Trophoblast cell (in vitro differentiated cells and primary cell): ENCODE results near the gene BABAM2.

ENCODE experiments used
- DNase-seq, 2 donors: peaks; one replicate each; pipeline ENCODE4 v3.0.0-alpha.2; 2016
- H2AFZ ChIP-seq: 2 replicates; pipeline ENCODE4 v1.6.1; 2013; ENCODE audit warnings: low read length, moderate library complexity, mild to moderate bottlenecking; ENCODE audit not compliant: insufficient read depth, poor library complexity
- H2AK5ac ChIP-seq: 2 replicates; pipeline ENCODE4 v1.6.1; 2013; ENCODE audit warnings: mild to moderate bottlenecking, low read length
- H2BK120ac ChIP-seq: 2 replicates; pipeline ENCODE4 v1.6.1; 2013; ENCODE audit warnings: low read length, mild to moderate bottlenecking, moderate library complexity; ENCODE audit not compliant: insufficient read depth, poor library complexity
- H2BK12ac ChIP-seq: 2 replicates; pipeline ENCODE4 v1.6.1; 2013; ENCODE audit warnings: mild to moderate bottlenecking, low read length, moderate library complexity
- H2BK5ac ChIP-seq: 2 replicates; pipeline ENCODE4 v1.6.1; 2013; ENCODE audit warnings: low read length, low read depth, moderate library complexity, mild to moderate bottlenecking; ENCODE audit not compliant: poor library complexity
- H3K14ac ChIP-seq: 2 replicates; pipeline ENCODE4 v1.6.1; 2013; ENCODE audit warnings: mild to moderate bottlenecking, low read length
- H3K18ac ChIP-seq: 2 replicates; pipeline ENCODE4 v1.6.1; 2013; ENCODE audit warnings: mild to moderate bottlenecking, low read length
- H3K23ac ChIP-seq: 2 replicates; pipeline ENCODE4 v1.6.1; 2013; ENCODE audit warnings: low read length
- H3K27ac ChIP-seq: 2 replicates; pipeline ENCODE4 v1.5.1; 2013; ENCODE audit warnings: low read depth, mild to moderate bottlenecking, inconsistent platforms, low read length, moderate library complexity
- H3K27me3 ChIP-seq: 2 replicates; pipeline ENCODE4 v1.6.1; 2013; ENCODE audit warnings: inconsistent platforms, mild to moderate bottlenecking, low read length, moderate library complexity; ENCODE audit not compliant: insufficient read depth
- H3K36me3 ChIP-seq, 2 experiments: 1 replicate in 1 of 2; 2 replicates in 1 of 2; pipeline ENCODE4 v1.6.1; 2013; ENCODE audit warnings: low read length in 2 of 2, mild to moderate bottlenecking in 2 of 2, moderate library complexity in 1 of 2; ENCODE audit not compliant: insufficient read depth in 2 of 2, control insufficient read depth in 1 of 2
- H3K4ac ChIP-seq: 2 replicates; pipeline ENCODE4 v1.6.1; 2013; ENCODE audit warnings: low read depth, mild to moderate bottlenecking, low read length, moderate library complexity
- H3K4me1 ChIP-seq, 2 experiments: 1 replicate in 1 of 2; 2 replicates in 1 of 2; pipeline ENCODE4 v1.6.1; 2013; ENCODE audit warnings: low read length in 2 of 2, mild to moderate bottlenecking in 2 of 2, moderate library complexity in 1 of 2; ENCODE audit not compliant: insufficient read depth in 2 of 2, control insufficient read depth in 1 of 2
- H3K4me2 ChIP-seq: 2 replicates; pipeline ENCODE4 v1.6.1; 2013; ENCODE audit warnings: inconsistent platforms, mild to moderate bottlenecking, low read length, moderate library complexity
- H3K4me3 ChIP-seq: 2 replicates; pipeline ENCODE4 v1.5.1; 2013; ENCODE audit warnings: mild to moderate bottlenecking, low read depth, low read length, inconsistent platforms
- H3K79me1 ChIP-seq: one replicate; pipeline ENCODE4 v1.6.1; 2013; ENCODE audit warnings: low read length
- H3K79me2 ChIP-seq: 2 replicates; pipeline ENCODE4 v1.6.1; 2013; ENCODE audit warnings: low read length, mild to moderate bottlenecking; ENCODE audit not compliant: control insufficient read depth, insufficient read depth, poor library complexity
- H3K9ac ChIP-seq: 2 replicates; pipeline ENCODE4 v1.6.1; 2013; ENCODE audit warnings: mild to moderate bottlenecking, low read length
- H3K9me3 ChIP-seq: 2 replicates; pipeline ENCODE4 v1.6.1; 2013; ENCODE audit warnings: low read depth, mild to moderate bottlenecking, control low read depth, inconsistent platforms, low read length; ENCODE audit not compliant: insufficient read depth
- H4K12ac ChIP-seq: 2 replicates; pipeline ENCODE4 v1.6.1; 2013; ENCODE audit warnings: low read depth, mild to moderate bottlenecking, low read length, moderate library complexity
- H4K8ac ChIP-seq: 2 replicates; pipeline ENCODE4 v1.6.1; 2013; ENCODE audit warnings: low read depth, mild to moderate bottlenecking, low read length, moderate library complexity
- H4K91ac ChIP-seq: one replicate; pipeline ENCODE4 v1.6.1; 2013; ENCODE audit warnings: low read depth, mild to moderate bottlenecking, low read length, moderate library complexity
- WGBS: extraction: QIAGEN DNeasy Blood & Tissue Kit; methylation state at CpG from one replicate; pipeline ENCODE4 v1.1.7; 2013; ENCODE audit warnings: missing lambda C conversion rate; ENCODE audit not compliant: insufficient read length, insufficient coverage; ENCODE audit errors: extremely low coverage; 5-methylcytosine and 5-hydroxymethylcytosine counted together

BABAM2 gene

DNA sequence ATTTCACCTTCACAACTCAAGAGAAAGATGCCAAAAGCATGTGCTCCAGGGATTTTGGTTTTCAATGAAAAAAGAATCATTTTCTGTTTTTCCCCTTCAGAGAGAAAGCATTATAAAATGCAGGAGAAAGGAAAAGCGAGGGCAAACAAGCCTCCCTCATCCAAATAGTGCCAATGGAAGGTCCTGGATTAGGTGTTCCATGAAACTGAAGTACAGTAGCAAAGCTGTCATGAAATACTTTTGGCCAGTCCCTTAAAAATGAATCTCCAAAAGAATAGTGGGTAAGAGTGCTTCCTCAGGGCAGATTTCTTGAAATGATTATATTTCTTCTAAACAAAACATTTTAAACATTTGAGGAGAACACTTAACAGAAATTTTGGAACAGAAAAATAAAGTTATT, 320.0 kb downstream of the BABAM2 start:
- H3K79me2 ChIP-seq = no peaks in the 10 kb centered on the region
- no peak overlapping the region for H2AFZ ChIP-seq
- H3K4me2 ChIP-seq = no peak overlapping the region
- H3K36me3 ChIP-seq = no peaks in the 10 kb centered on the region
- no peak overlapping the region for H4K8ac ChIP-seq
- H4K12ac ChIP-seq = no peak overlapping the region
- H3K79me1 ChIP-seq = no peaks in the 10 kb centered on the region
- no peak overlapping the region for H3K18ac ChIP-seq
- H2BK5ac ChIP-seq = no peak overlapping the region
- DNase-seq = no peak
- H3K9ac ChIP-seq = no peak overlapping the region
- no peak overlapping the region for H3K27ac ChIP-seq
- H2AK5ac ChIP-seq = no peak overlapping the region
- H3K9me3 ChIP-seq = no peaks in the 10 kb centered on the region
- no peak overlapping the region for H4K91ac ChIP-seq
- H3K4me1 ChIP-seq = no peaks in the 10 kb centered on the region
- WGBS = no CpG with 5 or more reads among the region's 1 CpG
- no peak overlapping the region for H3K14ac ChIP-seq
- H3K27me3 ChIP-seq = no peaks in the 10 kb centered on the region
- no peak overlapping the region for H3K4me3 ChIP-seq
- H3K23ac ChIP-seq = no peak overlapping the region
- no peak overlapping the region for H2BK12ac ChIP-seq
- H3K4ac ChIP-seq = no peak overlapping the region
- no peak overlapping the region for H2BK120ac ChIP-seq

DNA sequence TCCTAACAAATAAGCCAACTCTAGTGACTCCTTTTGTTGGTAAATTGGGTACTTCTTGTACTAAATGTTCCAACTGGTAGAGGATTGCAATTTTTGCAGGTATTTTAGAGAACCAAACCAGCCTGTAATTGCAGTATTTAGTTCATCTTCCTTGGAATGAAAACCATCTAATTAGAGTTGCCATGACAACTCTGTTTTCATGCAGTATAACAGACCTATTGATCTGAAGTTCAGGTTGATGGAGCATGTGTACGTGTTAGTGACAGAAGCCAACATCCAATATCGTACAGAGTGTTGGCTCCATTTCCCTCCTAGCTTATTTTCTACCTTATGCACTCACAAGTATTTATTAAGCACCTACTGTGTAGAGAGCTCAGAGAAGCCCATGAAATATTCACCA, 325.8 kb downstream of the BABAM2 start:
- no peak overlapping the region for H2AFZ ChIP-seq
- H3K27me3 ChIP-seq = no peaks in the 10 kb centered on the region
- H3K23ac ChIP-seq = no peak overlapping the region
- H3K4me2 ChIP-seq = no peak overlapping the region
- no peak overlapping the region for H3K18ac ChIP-seq
- no peaks in the 10 kb centered on the region for H3K79me1 ChIP-seq
- no peak overlapping the region for H3K4me3 ChIP-seq
- no peak overlapping the region for H2BK5ac ChIP-seq
- H2BK120ac ChIP-seq = no peak overlapping the region
- no peak overlapping the region for H3K27ac ChIP-seq
- H2AK5ac ChIP-seq = no peak overlapping the region
- peaks cover 0 to 3% of the 10 kb centered on the region in 2 experiments for H3K4me1 ChIP-seq
- DNase-seq = no peak
- WGBS = no CpG with 5 or more reads among the region's 2 CpGs
- no peaks in the 10 kb centered on the region for H3K9me3 ChIP-seq
- H2BK12ac ChIP-seq = no peak overlapping the region
- no peak overlapping the region for H3K9ac ChIP-seq
- H4K8ac ChIP-seq = no peak overlapping the region
- H4K12ac ChIP-seq = no peak overlapping the region
- no peaks in the 10 kb centered on the region for H3K79me2 ChIP-seq
- no peak overlapping the region for H3K14ac ChIP-seq
- H4K91ac ChIP-seq = no peak overlapping the region
- no peaks in the 10 kb centered on the region for H3K36me3 ChIP-seq
- no peak overlapping the region for H3K4ac ChIP-seq

DNA sequence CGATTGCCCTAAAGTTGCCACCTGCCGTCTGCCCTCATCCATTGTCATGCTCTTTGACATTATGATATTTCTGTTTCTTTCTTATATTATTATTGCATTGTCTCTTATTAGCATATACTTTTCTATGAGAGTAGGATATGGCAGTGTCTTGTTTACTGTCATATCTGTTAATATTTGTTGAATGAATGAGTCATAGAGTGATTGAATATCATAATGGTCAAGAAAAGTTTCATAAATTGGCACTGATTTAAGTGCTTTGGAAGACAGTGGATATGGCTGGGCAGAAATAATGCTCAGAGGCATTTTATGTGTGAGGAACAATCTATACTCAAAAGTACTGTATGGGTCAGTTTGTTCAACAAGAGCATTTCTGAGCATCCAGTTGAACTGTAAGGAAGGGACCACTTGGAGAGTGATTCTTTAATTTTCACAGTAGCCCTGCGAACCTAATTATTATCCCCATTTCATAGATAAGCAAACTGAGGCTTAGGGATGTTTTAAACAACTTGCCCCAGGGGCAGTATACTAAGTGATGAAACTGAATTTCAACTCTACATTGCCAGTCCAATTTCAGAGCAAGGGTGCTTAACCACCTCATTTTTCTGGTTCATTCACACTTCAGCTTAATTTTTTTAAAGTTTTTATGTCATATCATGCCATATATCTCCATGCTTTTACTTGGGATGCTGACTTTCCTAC, 326.7 kb downstream of the BABAM2 start:
- no peaks in the 10 kb centered on the region for H3K9me3 ChIP-seq
- no peak overlapping the region for H2BK120ac ChIP-seq
- no peak overlapping the region for H3K23ac ChIP-seq
- no peak overlapping the region for H3K4ac ChIP-seq
- H3K36me3 ChIP-seq = no peaks in the 10 kb centered on the region
- H3K27me3 ChIP-seq = no peaks in the 10 kb centered on the region
- no peak overlapping the region for H4K8ac ChIP-seq
- H4K91ac ChIP-seq = no peak overlapping the region
- H3K9ac ChIP-seq = no peak overlapping the region
- no CpG with 5 or more reads among the region's 3 CpGs for WGBS
- H2BK5ac ChIP-seq = no peak overlapping the region
- H3K27ac ChIP-seq = no peak overlapping the region
- H3K79me2 ChIP-seq = no peaks in the 10 kb centered on the region
- H2BK12ac ChIP-seq = no peak overlapping the region
- no peaks in the 10 kb centered on the region for H3K79me1 ChIP-seq
- no peak for DNase-seq
- no peak overlapping the region for H3K18ac ChIP-seq
- H4K12ac ChIP-seq = no peak overlapping the region
- H3K14ac ChIP-seq = no peak overlapping the region
- H3K4me1 ChIP-seq = peaks cover 0 to 3% of the 10 kb centered on the region in 2 experiments
- no peak overlapping the region for H2AFZ ChIP-seq
- no peak overlapping the region for H3K4me3 ChIP-seq
- H2AK5ac ChIP-seq = no peak overlapping the region
- no peak overlapping the region for H3K4me2 ChIP-seq

DNA sequence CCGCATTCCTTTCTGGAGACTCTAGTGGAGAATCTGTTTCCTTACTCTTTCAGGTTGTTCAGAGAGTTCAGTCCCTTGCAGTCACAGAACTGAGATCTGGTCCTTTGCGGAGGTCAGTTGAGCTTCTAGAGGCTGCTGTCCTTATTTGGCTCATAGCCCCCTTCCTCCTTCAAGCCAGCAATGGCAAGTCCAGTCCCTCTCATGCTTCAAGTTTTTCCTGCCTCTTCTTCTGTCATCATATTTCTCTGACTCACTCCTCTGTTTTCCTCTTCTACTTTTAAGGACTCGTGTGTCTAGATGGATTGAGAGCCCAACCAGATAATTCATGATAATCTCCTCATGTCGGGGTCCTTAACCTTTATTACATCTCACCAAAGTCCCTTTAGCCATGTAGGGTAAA, 328.6 kb downstream of the BABAM2 start:
- H3K4me2 ChIP-seq = no peak overlapping the region
- H4K12ac ChIP-seq = no peak overlapping the region
- peaks cover 0 to 3% of the 10 kb centered on the region in 2 experiments for H3K4me1 ChIP-seq
- H4K8ac ChIP-seq = no peak overlapping the region
- no peaks in the 10 kb centered on the region for H3K36me3 ChIP-seq
- H3K14ac ChIP-seq = no peak overlapping the region
- no peak overlapping the region for H3K4me3 ChIP-seq
- H2BK120ac ChIP-seq = no peak overlapping the region
- DNase-seq = no peak
- no peak overlapping the region for H3K27ac ChIP-seq
- no peak overlapping the region for H2AK5ac ChIP-seq
- no peaks in the 10 kb centered on the region for H3K27me3 ChIP-seq
- H4K91ac ChIP-seq = no peak overlapping the region
- H3K79me2 ChIP-seq = no peaks in the 10 kb centered on the region
- WGBS = no CpG with 5 or more reads among the region's 4 CpGs
- no peak overlapping the region for H2BK5ac ChIP-seq
- no peak overlapping the region for H3K18ac ChIP-seq
- no peak overlapping the region for H3K9ac ChIP-seq
- no peaks in the 10 kb centered on the region for H3K79me1 ChIP-seq
- H2AFZ ChIP-seq = no peak overlapping the region
- no peak overlapping the region for H3K4ac ChIP-seq
- H3K23ac ChIP-seq = no peak overlapping the region
- H2BK12ac ChIP-seq = no peak overlapping the region
- no peaks in the 10 kb centered on the region for H3K9me3 ChIP-seq
